ENCODE results near the gene IDUA.
"Not testable (repeated sequence)": the region's sequence is repeated elsewhere in the genome, so short reads cannot be mapped to it uniquely, and the experiment has no call there.

IDUA gene

GRCh38 chr4:1045193-1045594, 58.4 kb downstream of the IDUA start:
- Histone ChIP-seq H3K27ac (ENCODE audit: low read depth, low read length) (no peak overlapping the region), H2AK5ac (ENCODE audit: low read length) (peak overlapping the region; percentile 80), H3K4me3 (ENCODE audit: low read depth, low read length) (no peak overlapping the region), H3K4me2 (ENCODE audit: low read length) (no peak overlapping the region), H3K4me1 (ENCODE audit: control insufficient read depth in 1 of 2, insufficient read depth in 2 of 2, low read length in 2 of 2) (peaks cover 22% of the 10 kb centered on the region in 2 experiments), H3K79me2 (ENCODE audit: control insufficient read depth, insufficient read depth, low read length, poor library complexity) (peaks cover 2% of the 10 kb centered on the region), H2BK12ac (ENCODE audit: low read length) (peak overlapping the region; percentile 82), H2AFZ (ENCODE audit: insufficient read depth, low read length, poor library complexity) (no peak overlapping the region), H4K12ac (ENCODE audit: low read depth, low read length) (no peak overlapping the region), H3K79me1 (ENCODE audit: low read length) (peaks cover 22% of the 10 kb centered on the region), H4K91ac (ENCODE audit: low read depth, low read length) (peak overlapping the region; percentile 85), H2BK120ac (ENCODE audit: insufficient read depth, low read length, poor library complexity) (no peak overlapping the region), H3K23ac (ENCODE audit: low read length) (no peak overlapping the region), H3K9ac (ENCODE audit: low read length) (no peak overlapping the region), H3K27me3 (ENCODE audit: insufficient read depth, low read length) (peaks cover under 1% of the 10 kb centered on the region), H4K8ac (ENCODE audit: low read depth, low read length) (no peak overlapping the region), H3K14ac (ENCODE audit: low read length) (peak overlapping the region; percentile 56), H2BK5ac (ENCODE audit: low read depth, low read length, poor library complexity) (no peak overlapping the region), H3K9me3 (ENCODE audit: insufficient read depth, low read depth, low read length) (peaks cover 3% of the 10 kb centered on the region), H3K18ac (ENCODE audit: low read length) (peak overlapping the region; percentile 34), H3K36me3 (ENCODE audit: control insufficient read depth in 1 of 2, insufficient read depth in 2 of 2, low read length in 2 of 2) (no peaks in the 10 kb centered on the region), H3K4ac (ENCODE audit: low read depth, low read length) (no peak overlapping the region)
- WGBS (ENCODE audit: extremely low coverage, insufficient coverage, insufficient read length) = no CpG with 5 or more reads among the region's 14 CpGs
- DNase-seq = no peak

DNA sequence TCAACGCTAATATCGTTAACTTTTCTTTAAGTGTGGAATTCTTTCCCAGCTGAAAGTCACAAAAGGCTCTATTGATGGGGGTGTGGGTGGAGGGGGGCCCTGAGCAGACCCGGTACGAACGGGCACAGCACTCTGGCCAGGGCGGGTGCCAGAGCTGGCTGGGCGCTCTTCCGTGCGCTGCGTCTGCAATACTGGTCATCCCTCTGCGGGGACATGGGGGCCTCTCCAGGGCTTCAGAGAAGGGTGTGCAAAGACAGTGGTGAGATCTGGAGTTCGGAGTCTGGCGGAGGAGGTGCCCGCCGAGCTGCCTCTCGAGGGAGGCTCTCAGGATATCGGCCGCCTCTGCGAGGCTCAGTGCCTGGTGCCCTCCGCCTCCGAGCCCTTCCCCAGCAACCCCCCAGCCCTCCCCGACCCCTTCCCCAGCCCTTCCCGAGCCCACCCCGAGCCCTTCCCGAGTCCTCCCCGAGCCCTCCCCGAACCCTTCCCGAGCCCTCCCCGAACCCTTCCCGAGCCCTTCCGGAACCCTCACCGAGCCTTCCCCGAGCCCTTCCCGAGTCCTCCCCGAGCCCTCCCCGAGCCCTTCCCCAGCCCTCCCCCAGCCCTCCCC, 58.9 kb downstream of the IDUA start:
- Histone ChIP-seq H4K91ac (ENCODE audit: low read depth, low read length) (no peak overlapping the region), H3K4me2 (ENCODE audit: low read length) (no peak overlapping the region), H4K8ac (ENCODE audit: low read depth, low read length) (no peak overlapping the region), H2AK5ac (ENCODE audit: low read length) (no peak overlapping the region), H3K4ac (ENCODE audit: low read depth, low read length) (no peak overlapping the region), H3K27ac (ENCODE audit: low read depth, low read length) (no peak overlapping the region), H3K79me2 (ENCODE audit: control insufficient read depth, insufficient read depth, low read length, poor library complexity) (peaks cover 2% of the 10 kb centered on the region), H3K36me3 (ENCODE audit: control insufficient read depth in 1 of 2, insufficient read depth in 2 of 2, low read length in 2 of 2) (no peaks in the 10 kb centered on the region), H3K9me3 (ENCODE audit: insufficient read depth, low read depth, low read length) (peaks cover 3% of the 10 kb centered on the region), H3K18ac (ENCODE audit: low read length) (no peak overlapping the region), H3K23ac (ENCODE audit: low read length) (no peak overlapping the region), H3K9ac (ENCODE audit: low read length) (no peak overlapping the region), H4K12ac (ENCODE audit: low read depth, low read length) (no peak overlapping the region), H2BK120ac (ENCODE audit: insufficient read depth, low read length, poor library complexity) (no peak overlapping the region), H3K4me3 (ENCODE audit: low read depth, low read length) (no peak overlapping the region), H3K14ac (ENCODE audit: low read length) (no peak overlapping the region), H2BK5ac (ENCODE audit: low read depth, low read length, poor library complexity) (no peak overlapping the region), H3K27me3 (ENCODE audit: insufficient read depth, low read length) (peaks cover 5% of the 10 kb centered on the region), H3K4me1 (ENCODE audit: control insufficient read depth in 1 of 2, insufficient read depth in 2 of 2, low read length in 2 of 2) (peaks cover 22% of the 10 kb centered on the region in 2 experiments), H2AFZ (ENCODE audit: insufficient read depth, low read length, poor library complexity) (no peak overlapping the region), H3K79me1 (ENCODE audit: low read length) (peaks cover 22% of the 10 kb centered on the region), H2BK12ac (ENCODE audit: low read length) (no peak overlapping the region)
- DNase-seq = no peak
- no CpG with 5 or more reads among the region's 36 CpGs for WGBS (ENCODE audit: extremely low coverage, insufficient coverage, insufficient read length)

- H3K18ac ChIP-seq (ENCODE audit: low read length); H3K4me2 ChIP-seq (ENCODE audit: low read length); H3K79me2 ChIP-seq (ENCODE audit: control insufficient read depth, insufficient read depth, low read length, poor library complexity); H3K27me3 ChIP-seq (ENCODE audit: insufficient read depth, low read length); H2BK5ac ChIP-seq (ENCODE audit: low read depth, low read length, poor library complexity); H3K4ac ChIP-seq (ENCODE audit: low read depth, low read length); H3K36me3 ChIP-seq (ENCODE audit: control insufficient read depth in 1 of 2, insufficient read depth in 2 of 2, low read length in 2 of 2); H3K14ac ChIP-seq (ENCODE audit: low read length); H3K27ac ChIP-seq (ENCODE audit: low read depth, low read length); H2AFZ ChIP-seq (ENCODE audit: insufficient read depth, low read length, poor library complexity); H4K12ac ChIP-seq (ENCODE audit: low read depth, low read length); H3K23ac ChIP-seq (ENCODE audit: low read length); H4K8ac ChIP-seq (ENCODE audit: low read depth, low read length); H2BK12ac ChIP-seq (ENCODE audit: low read length); H3K9me3 ChIP-seq (ENCODE audit: insufficient read depth, low read depth, low read length); H2BK120ac ChIP-seq (ENCODE audit: insufficient read depth, low read length, poor library complexity); H3K4me3 ChIP-seq (ENCODE audit: low read depth, low read length); H3K9ac ChIP-seq (ENCODE audit: low read length): not testable (repeated sequence)
- peaks cover 22% of the 10 kb centered on the region in 2 experiments for H3K4me1 ChIP-seq (ENCODE audit: control insufficient read depth in 1 of 2, insufficient read depth in 2 of 2, low read length in 2 of 2)
- H4K91ac ChIP-seq (ENCODE audit: low read depth, low read length) = peak overlapping the region; percentile 71
- no CpG with 5 or more reads among the region's 29 CpGs for WGBS (ENCODE audit: extremely low coverage, insufficient coverage, insufficient read length)
- H2AK5ac ChIP-seq (ENCODE audit: low read length) = peak overlapping the region; percentile 34
- peak; percentile 57 to 71 for DNase-seq
- H3K79me1 ChIP-seq (ENCODE audit: low read length) = peaks cover 22% of the 10 kb centered on the region
Measured at GRCh38 chr4:1046581-1047011, 59.8 kb downstream of the IDUA start.

- no peak overlapping the region for H3K18ac ChIP-seq (ENCODE audit: low read length)
- H3K4me3 ChIP-seq (ENCODE audit: low read depth, low read length) = no peak overlapping the region
- peaks cover 7% of the 10 kb centered on the region for H3K27me3 ChIP-seq (ENCODE audit: insufficient read depth, low read length)
- H3K23ac ChIP-seq (ENCODE audit: low read length) = no peak overlapping the region
- no peak overlapping the region for H2AFZ ChIP-seq (ENCODE audit: insufficient read depth, low read length, poor library complexity)
- peaks cover 6% of the 10 kb centered on the region for H3K9me3 ChIP-seq (ENCODE audit: insufficient read depth, low read depth, low read length)
- no peak overlapping the region for H3K4me2 ChIP-seq (ENCODE audit: low read length)
- no CpG with 5 or more reads among the region's 41 CpGs for WGBS (ENCODE audit: extremely low coverage, insufficient coverage, insufficient read length)
- H3K36me3 ChIP-seq (ENCODE audit: control insufficient read depth in 1 of 2, insufficient read depth in 2 of 2, low read length in 2 of 2) = no peaks in the 10 kb centered on the region
- H3K9ac ChIP-seq (ENCODE audit: low read length) = no peak overlapping the region
- no peak overlapping the region for H4K8ac ChIP-seq (ENCODE audit: low read depth, low read length)
- DNase-seq = no peak
- H3K4me1 ChIP-seq (ENCODE audit: control insufficient read depth in 1 of 2, insufficient read depth in 2 of 2, low read length in 2 of 2) = peaks cover 22% of the 10 kb centered on the region in 2 experiments
- H2AK5ac ChIP-seq (ENCODE audit: low read length) = no peak overlapping the region
- no peak overlapping the region for H3K4ac ChIP-seq (ENCODE audit: low read depth, low read length)
- no peak overlapping the region for H4K91ac ChIP-seq (ENCODE audit: low read depth, low read length)
- no peak overlapping the region for H4K12ac ChIP-seq (ENCODE audit: low read depth, low read length)
- H3K27ac ChIP-seq (ENCODE audit: low read depth, low read length) = no peak overlapping the region
- H3K14ac ChIP-seq (ENCODE audit: low read length) = no peak overlapping the region
- no peak overlapping the region for H2BK5ac ChIP-seq (ENCODE audit: low read depth, low read length, poor library complexity)
- H3K79me1 ChIP-seq (ENCODE audit: low read length) = peaks cover 22% of the 10 kb centered on the region
- no peak overlapping the region for H2BK12ac ChIP-seq (ENCODE audit: low read length)
- H2BK120ac ChIP-seq (ENCODE audit: insufficient read depth, low read length, poor library complexity) = no peak overlapping the region
- H3K79me2 ChIP-seq (ENCODE audit: control insufficient read depth, insufficient read depth, low read length, poor library complexity) = peaks cover 2% of the 10 kb centered on the region
Measured at GRCh38 chr4:1047106-1047975, 60.5 kb downstream of the IDUA start.

All from trophoblast cell (in vitro differentiated cells and primary cell).